Testis (tissue), 2 donors: ENCODE results near the gene SLC12A2.

Source experiments
- CTCF ChIP-seq, 3 experiments: fragments of 450-650 bp in 2 of 3; fragments of 200-600 bp in 1 of 3; sonication (generic) in 1 of 3; IDR thresholded peaks; one replicate each; pipeline ENCODE4 v1.5.1; 2016 to 2019; ENCODE audit warnings: antibody characterized with exemption in 3 of 3, mild to moderate bottlenecking in 2 of 3, moderate library complexity in 1 of 3
- POLR2A ChIP-seq: fragments of 450-650 bp; IDR thresholded peaks from one replicate; pipeline ENCODE4 v1.6.1; 2017; ENCODE audit warnings: antibody characterized with exemption, mild to moderate bottlenecking, moderate library complexity

GRCh38 chr5:128195316-128195715 lies 111.8 kb downstream of the SLC12A2 start:
- TF ChIP-seq CTCF (IDR thresholded peaks at IDR 0.05), result no peak
- no peak for TF ChIP-seq POLR2A
